Measurements from ENCODE around the gene USHBP1.

USHBP1 gene, protein sequence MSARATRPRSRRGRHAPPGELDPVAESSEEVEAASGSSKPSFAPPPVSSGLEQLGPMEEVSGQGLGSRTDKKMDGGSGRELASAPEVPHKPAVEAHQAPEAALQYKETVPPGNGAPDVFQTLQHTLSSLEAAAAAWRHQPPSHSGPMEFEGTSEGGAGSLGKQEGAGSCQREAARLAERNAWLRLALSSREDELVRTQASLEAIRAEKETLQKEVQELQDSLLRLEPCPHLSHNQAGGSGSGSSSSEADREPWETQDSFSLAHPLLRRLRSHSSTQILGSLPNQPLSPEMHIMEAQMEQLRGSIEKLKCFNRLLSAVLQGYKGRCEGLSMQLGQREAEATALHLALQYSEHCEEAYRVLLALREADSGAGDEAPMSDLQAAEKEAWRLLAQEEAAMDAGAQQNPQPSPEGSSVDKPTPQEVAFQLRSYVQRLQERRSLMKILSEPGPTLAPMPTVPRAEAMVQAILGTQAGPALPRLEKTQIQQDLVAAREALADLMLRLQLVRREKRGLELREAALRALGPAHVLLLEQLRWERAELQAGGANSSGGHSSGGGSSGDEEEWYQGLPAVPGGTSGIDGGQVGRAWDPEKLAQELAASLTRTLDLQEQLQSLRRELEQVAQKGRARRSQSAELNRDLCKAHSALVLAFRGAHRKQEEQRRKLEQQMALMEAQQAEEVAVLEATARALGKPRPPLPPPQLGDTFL

DNA sequence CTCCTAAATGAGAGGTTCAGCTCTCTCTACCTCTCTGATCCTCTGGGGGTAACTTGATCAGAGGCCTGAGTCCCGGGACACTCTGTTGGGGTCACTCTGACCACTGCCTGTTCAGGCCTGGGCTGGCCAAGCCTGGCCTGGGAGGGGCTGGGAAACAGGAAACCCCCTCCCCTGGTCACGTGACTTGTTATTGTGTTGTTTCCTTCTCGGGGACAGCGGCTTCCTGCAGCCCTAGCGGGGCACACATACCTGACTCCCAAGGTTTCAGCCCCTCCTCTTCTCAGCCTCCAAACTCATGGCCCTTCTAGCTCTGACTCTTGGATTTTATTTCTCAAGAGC, at the start of gene USHBP1:
TSS of gene USHBP1 (minus strand) at position 105 of the 339 bp plus-strand sequence. CDS start 446 bp downstream, outside the sequence.
- no peak for DNase-seq

DNA sequence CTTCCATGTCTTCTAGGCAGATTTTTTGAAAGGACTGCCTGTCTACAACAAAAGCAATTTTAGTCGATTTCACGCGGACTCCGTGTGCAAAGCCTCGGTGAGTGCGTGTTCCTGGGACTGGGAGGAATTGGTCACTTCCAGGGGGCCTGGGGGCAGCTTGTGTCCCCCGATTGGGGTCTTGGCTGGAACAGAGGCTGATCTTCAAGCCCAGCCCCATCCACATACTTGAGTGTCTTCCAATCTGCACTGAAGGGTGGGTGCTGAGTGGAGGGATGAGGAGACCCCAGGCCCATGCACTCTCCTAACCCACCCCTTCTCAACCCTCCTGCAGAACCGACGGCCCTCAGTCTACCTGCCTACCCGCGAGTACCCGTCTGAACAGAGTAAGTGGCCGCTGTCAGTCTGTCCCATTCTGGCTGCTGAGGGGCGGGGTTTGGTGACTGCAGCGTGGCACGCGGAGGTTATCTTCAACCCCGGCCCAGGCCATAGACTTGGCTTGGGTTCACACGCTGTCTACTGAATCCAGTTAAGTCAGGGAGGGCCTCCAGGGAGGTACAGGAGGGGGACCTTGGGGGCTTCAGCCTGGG, 49.6 kb upstream of the USHBP1 start:
- DNase-seq = no peak

DNA sequence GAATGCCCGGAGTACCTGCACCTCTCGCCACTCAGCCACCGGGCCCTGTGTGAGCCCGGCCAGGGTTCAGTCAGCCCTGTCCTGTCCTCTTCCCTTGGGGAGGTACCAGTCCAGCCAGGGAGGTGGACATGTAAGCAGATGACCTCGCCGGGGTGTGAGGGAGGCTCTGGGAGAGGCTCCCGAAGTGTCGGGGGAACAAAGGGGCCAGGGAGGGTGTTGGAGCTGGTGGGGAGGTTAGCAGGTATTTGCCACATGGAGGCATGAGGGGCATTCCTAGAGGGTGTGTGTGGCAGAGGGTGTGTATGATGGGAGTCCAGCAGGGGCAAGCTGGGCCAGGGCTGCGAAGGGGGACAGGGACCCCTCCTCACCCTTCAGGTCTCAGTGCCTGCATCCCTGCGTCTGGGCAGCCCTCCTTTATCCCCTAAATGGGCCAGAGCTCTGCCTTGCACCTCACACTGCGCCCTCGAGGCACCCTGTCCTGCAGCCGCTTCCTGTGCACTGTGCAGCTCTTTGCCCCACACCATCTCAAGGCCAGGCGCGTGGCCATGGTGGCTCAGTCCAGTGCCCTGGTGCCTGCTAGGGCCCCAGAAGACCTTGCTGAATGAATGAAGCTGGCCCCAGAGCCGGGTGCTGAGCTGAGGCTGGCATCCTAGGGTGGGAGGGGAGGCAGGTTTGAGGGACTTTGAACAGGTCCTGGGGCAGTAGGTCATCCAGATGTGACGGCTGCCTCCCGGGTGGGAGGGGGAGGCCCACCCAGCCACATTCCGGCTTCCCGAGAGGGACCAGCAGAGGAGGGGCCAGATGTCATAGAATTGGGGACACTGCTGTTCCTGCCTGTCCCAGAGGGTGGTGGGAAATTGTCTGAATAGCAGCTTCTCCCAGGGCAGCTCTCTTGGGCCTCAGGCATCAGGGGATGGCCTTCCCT, 47.9 kb upstream of the USHBP1 start:
- DNase-seq = no peak

DNA sequence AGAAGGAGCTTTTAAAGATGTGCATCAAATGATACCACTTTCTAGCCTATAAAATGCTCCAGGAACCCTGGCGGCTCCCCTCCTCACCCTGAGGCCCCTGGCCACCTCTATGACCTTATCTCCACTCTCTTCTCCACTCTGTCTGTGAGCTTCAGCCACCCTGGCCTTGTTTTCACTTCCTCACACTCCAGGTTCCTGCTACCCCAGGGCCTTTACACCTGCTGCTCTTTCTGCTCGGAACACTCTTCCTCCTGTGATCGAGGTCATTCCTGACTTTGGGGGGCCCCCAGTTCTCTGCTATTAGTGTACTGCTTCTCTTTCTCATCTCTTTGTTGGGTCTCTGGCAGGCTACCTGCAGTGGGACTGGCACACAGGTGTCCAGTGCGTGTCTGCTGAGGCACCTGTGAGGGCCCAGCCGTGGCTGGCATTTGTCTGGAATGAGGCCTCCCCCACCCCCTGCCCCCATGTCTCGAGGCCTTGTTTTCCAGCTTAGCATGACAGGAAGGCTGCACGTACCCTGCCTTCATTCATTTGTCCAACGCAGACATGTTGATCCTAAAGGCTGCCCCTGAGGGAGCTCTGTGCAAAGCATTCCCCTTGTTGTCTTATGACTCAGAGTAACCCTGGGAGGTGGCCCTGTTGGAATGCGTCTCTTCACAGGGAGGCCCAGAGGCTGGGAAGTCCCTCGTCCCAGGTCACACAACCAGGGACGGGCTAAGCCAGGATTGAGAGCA, 47.1 kb upstream of the USHBP1 start:
- no peak for DNase-seq

DNA sequence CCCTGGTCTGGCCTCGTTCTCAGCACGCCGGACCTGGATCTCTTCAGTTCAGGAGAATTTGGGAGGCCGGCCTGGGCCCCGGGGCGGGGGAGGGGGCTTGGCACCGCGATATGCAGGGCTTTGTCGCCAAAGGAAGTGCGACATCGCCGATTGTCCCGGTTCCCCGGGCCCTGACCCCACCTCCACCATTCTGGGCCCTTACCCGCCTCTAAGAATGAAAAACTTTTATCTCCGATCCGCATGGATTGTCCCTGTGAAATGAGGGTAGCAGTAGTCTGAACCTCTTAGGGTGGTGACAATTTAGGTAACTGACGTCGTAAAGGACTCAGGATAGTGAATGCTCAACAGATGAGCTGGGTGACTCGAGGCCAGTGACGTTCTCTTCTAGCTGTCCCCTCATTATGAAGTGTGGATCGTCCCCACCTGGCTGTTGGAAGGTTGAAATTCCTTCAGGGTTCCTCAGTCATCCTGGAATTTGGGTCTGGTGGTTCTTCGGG, 45.5 kb upstream of the USHBP1 start:
- no peak for DNase-seq

DNA sequence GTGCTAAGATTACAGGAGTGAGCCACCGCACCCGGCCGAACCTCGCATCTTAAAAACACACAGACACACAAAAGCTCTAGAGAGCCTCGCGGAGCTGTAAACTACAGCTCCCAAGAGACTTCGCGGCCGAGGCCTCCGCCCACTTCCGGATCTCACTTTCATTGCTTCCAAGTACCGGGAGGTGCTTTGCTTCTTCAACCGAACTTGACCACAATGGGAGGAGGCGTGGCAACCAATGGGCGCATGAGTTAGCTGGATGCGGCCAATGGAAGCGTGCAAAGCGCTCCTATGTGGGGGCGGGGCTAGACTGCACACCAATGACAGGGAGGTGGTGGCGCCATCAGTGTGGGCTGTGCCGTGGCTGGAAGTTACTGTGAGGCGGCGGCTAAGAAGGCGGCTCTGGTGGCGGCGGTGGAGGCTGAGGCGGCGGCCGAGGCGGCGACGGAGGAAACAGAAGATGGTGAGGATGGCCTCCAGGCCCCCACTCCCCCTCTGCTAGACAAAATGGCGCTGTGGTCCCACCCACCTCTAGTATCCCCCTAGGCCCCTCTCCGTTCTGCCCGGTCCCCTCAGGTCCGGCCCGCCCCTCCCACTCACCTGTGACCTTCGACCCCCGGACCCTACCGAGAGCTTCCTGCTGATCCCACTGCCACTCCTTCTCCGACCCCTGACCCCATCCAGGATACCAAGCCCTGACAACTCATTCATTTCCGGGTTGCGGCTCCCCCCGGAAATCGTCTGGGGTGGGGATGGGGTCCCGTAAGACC, 44.8 kb upstream of the USHBP1 start, which contains the start of gene DDA1:
TSS of gene DDA1 (plus strand) at position 366 of the 767 bp plus-strand sequence. CDS start at position 458, 92 bp downstream.
- peak; percentile 94 for DNase-seq

DNA sequence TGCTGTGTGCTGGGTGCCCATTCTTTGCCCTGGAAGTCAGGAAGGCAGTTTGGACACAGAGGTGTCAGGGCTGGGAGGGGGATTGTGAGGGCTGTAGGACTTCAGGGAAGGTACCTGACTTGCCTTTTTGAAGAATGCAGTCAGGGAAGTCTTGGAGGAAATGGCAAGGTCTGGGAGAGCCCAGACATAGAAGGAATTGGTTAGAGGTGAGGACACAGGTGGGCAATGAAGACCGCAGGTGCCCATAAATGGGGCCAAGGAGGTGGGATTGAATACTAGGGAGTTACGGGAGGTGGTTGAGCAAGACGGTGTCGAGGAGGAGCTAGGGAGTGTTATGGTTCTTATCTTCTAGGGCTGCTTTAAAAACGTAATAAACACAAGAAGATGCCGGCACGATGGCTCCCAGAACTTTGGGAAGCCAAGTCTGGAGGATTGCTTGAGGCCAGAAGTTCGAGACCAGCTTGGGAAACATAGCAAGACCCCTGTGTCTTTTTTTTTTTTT, 43.4 kb upstream of the USHBP1 start:
- DNase-seq = no peak

DNA sequence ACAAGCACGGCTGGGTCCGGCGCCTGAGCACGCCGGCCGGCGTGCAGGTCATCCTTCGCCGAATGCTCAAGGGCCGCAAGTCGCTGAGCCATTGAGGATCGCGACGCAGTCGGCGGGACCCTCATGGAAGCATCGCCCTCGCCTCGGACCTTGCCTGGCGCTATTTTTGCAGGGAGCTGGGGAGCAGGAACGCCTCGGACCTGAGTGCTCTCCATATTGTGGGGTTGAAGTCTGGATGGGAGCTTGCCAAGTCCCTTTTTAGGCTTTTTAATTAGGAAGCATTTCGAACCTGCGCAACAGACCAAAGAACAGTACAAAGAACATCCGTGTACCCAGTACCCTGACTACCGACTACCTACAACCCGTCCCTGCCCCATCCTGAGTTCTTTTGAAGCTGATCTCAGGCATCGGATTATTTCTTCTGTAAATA, 41.8 kb upstream of the USHBP1 start:
- DNase-seq = no peak

DNA sequence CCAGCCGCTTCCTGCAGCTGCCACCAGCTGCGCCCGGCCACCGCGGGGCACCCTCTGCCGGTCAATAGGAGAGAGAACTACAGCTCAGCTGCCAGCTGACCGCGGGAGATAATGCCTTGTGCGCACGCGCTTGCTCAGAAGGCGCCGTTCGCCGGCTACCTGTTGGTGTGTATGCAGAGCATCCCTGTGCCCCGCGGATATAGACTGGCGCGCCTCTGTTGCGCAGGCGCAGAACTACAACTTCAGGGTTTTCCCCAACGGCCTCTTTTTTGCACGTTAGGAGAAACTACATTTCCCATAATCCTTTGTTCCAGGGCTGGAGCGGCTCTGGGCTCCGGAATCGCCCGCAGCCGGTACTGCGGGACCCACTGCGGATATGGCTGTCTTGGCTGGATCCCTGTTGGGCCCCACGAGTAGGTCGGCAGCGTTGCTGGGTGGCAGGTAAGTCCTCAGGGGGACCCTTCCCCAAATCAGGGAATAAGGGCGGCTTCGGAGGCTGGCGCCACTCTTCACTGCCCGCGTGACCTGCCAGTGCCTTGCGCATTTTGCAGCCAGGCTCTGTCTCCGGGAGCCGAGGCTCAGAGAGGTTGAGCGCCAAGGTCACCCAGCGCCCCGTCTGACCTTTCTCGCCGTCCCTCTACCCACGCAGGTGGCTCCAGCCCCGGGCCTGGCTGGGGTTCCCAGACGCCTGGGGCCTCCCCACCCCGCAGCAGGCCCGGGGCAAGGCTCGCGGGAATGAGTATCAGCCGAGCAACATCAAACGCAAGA, 41.2 kb upstream of the USHBP1 start, which contains the start of gene MRPL34:
TSS of gene MRPL34 (plus strand) at position 356 of the 768 bp plus-strand sequence. CDS start at position 377, 21 bp downstream.
- peak; percentile 97 for DNase-seq

DNA sequence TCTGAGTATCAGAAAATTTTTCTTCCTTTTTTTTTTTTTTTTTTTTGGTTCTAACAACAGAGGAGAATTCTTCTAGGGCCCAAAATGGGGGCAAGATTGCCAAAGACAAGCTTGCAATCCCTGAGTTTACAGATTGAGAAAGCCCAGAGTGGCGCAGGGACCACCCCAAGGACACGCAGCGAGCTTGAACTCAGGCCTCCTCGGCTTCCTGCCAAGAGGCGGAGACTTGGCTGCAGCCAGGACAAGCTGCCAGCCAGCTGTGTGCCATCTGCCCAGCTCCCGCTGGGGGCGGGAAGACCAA, 40.6 kb upstream of the USHBP1 start:
- DNase-seq = no peak

DNA sequence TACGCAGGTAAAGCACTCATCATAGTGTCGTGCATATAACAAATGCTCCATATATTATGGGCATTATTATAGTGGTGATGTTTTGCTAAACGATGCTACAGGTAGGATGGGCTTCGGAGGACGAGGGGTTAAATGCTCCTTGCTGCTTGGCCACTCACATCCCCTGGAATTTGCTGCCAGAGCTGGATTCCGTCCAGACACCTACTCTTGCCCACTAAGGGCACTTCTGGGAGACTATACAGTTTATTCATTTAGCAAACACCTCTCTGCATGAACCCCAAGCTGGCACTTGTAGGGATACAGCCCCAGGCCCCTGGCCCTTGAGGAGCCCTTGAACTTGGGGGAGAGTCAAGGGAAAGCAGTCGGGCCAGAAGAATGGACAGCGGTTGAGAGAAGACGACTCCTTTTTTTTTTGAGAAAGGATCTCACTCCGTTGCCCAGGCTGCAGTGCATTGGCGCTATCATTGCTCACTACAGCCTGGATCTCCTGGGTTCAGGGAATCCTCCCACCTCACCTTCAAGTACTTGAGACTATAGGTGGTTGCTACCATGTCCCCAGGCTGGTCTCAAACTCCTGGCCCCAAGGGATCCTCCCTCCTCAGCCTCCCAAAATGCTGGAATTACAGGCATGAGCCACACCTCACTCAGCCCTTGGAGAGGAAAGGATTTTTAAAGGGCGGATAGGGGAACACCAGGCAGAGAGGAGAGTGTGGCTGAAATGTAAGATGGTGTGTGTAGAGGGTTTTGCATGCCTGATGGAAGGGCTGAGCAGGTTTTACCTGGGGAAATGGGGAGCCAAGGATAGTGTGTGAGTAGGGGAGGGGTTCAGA, 40.1 kb upstream of the USHBP1 start:
- peak; percentile 40 for DNase-seq

DNA sequence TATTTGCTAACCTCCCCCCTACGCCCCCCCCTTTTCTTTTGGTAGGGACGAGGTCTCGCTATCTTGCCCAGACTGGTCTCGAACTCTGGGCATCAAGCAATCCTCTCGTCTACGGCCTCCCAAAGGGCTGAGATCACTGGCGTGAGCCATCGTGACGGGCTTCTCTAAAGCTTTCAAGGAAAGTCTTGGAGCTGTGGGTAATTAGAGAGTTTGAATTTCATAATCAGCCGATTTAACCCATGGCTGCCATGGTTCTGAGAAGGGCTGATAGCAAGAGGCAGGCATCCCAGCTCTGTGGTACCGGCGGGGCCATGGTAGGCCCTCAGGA, 39.4 kb upstream of the USHBP1 start:
- DNase-seq = no peak

DNA sequence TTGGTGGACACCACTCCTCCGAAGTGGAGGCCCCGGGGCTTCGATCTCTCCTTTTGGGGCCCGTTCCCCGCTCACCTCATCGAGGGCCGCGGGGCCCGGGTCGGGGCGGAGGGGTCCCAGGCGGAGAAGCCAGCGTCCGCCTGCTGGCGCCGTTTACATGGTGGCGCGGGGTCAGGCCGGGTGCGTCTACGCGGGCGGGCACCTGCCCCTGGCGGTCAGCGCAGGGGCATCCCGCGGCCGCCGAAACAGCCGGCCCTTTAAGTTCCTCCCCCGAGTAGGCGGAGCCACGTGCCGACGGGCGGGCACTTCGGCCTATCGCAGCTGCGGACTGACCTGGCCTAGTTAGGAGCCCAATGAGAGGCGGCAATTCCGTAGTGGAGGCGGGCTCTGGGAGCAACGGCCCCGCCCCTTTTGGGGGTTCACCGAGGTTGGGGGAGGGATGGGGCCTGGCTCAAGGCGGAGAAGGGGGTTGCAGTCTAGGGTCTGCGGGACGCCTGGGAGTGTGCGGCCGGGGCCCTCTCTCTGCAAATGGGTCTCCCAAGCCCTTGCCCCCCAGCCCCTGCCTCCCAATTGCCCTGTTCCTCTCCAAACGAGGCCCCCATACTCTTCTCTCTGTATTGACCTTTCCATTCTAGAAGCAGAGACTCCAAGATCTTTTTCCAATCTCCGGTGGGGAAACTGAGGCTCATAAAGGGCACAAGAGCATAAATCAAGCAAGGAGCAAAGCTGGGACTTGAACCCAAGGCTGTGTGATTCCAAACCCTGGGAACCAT, 38.8 kb upstream of the USHBP1 start, which contains the start of gene ABHD8:
TSS of gene ABHD8 (minus strand) at position 259 of the 773 bp plus-strand sequence. CDS start 1,809 bp downstream, outside the sequence.
- DNase-seq = peak; percentile 95

DNA sequence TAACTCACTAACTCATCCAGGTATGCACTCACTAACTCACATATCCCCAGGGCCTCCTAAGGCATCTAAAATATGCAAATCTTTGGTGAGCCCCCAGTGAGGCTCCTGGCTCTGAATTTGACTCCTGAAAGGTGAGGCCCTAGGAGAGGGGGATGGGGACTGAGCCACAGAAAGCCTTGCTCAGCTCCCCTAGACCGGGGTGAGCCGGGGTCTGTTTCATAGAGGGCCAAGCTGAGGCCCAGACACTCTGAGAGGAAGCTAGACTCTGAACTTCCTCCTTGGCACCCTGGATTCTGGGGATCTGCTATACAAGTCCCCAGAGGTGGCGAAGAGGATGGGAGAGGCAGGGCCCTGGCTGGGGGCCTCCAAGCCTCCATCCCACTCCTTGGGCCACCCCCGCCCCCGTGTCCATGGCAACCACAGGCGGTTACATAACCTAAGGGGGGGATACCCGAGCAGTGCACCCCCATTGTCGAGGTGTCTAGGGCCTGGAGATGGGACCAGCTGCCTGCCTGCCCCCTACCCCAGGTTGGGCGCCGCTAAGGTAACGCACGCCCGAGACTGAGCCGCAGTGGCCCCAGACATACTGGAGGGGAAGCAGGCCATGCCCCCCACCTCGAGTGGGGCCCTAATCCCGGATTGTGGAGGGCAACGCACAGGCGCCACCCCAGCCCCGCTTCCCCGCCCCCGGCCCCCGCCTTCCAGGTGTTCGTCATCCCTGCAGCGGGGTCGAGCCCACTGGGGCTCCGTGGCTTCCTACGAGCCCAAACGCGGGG, 38.0 kb upstream of the USHBP1 start:
- DNase-seq = no peak

DNA sequence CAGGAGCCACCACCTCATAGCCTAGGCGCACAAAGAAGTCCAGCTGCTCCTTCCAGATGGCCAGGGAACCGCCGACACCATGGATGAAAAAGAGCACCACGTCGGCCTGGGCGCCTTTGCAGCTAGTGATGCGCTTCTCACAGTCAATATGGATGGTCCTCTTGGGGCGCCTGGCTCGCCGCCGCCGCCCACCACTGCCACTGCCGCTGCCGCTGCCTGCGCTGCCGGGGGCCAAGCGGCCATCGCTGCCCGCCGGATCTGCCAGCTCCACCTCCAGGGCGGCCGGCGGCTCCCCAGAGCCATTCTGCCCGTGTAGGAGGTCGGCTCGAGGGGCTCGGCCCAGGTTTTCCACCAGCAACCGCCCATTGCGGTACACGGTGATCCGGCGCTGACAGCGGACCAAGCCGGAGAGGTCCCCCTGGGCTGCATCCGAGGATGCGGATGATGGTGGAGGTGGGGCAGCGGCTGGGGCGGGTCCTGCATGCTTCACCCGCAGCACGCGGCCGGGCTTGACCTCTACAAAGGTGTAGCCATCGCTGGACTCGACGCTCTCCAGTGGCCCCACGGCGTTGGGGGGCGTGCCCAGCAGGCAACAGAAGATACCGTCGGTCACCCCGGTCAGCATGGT, 36.6 kb upstream of the USHBP1 start:
- DNase-seq = no peak

DNA sequence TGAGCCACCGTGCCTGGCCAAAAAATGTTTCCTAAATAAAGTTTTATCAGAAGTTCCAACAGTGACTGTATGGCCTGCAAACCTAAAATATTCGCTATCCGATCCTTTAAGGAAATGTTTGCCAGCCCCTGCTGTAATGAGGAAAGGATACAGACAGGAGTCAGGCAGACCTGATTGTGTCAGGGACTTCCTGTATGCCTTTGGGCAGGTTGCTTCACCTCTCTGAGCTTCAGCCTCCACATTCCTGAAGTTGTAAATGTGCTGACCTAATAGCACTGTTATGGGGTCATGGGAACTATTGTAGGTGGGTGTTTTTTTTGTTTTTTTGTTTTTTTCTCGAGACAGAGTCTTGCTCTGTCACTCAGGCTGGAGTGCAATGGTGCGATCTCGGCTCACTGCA, 32.4 kb upstream of the USHBP1 start:
- DNase-seq = no peak

DNA sequence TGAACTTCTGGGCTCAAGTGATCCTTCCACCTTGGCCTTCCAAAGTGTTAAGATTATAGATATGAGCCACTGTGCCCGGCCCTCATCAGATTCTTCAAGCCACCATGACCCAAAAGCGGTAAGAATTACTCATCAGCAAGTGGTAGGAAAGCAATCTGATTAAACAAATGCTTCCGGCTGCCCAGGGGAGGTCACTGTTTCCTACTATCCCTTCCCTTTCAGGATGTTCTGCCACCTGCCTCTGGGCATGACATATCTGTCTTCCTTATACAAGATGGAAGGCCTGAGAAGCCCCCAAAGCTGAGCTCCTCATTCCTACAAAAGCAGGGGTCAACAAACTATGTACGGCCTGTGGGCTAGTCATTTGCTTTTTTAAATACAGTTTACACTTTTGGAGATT, 31.7 kb upstream of the USHBP1 start:
- no peak for DNase-seq

All from retina (tissue), 1 donor.